ENCODE measurements around the gene ZAP70. TPM values are rescaled to one million over a fixed set of nuclear protein-coding genes. Genes with fewer than 3 reads are reported as not detected.

Gene ZAP70
- polyA plus RNA-seq, 1 donor (not counting 4 experiments of a cell fraction or from before 2014, with no cell fraction given) = 1.6 TPM

DNA sequence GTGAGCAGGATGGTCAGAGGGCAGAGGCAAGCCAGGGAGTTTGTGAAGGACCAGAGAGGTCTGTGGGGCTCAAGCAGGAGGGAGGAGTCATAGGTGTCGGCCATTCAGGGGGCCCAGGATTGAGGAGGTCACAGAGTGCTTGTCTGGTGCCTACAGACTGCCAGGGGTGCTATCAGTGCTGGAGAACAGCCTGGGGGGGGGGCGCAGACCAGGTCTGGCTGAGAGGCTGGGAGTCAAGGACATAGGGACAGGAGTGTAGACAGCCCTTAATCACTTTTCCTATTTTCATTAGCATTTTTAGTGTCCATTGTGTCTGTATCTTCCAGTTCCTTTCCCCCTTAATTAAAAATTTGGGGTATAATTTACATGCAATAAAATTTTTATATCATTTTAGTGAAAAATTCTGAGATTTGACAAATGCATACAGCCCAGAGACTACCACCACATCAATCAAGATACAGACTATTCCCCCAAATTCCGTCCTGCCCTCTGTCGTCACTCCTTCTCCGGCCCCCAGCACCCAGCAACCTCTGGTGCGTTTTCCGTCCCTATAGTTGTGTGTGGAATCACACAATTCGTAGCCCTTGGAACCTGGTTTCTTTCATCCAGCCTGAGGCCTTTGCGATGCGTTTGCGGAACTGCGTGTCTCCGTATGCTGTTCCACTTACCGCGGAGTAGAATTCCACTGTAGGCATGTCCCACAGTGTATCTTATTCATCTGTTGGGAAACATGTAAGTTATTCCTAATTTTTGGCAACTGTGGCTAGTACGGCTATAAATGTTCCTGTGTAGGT is 6.2 kb downstream of the ZAP70 start:
- Histone ChIP-seq H3K4me1 (ENCODE audit: control insufficient read depth, extremely low read depth, insufficient read depth, low read length) (peaks cover under 1% of the 10 kb centered on the region), H2AFZ (ENCODE audit: control insufficient read depth, low read length) (no peak overlapping the region), H3K27me3 (ENCODE audit: control insufficient read depth, extremely low read depth, insufficient read depth, low read length) (peaks cover 12% of the 10 kb centered on the region), H3K79me2 (ENCODE audit: control insufficient read depth, insufficient read depth, low read length) (no peaks in the 10 kb centered on the region), H3K27ac (ENCODE audit: control insufficient read depth, insufficient read depth, low read length) (no peak overlapping the region), H3K36me3 (ENCODE audit: control insufficient read depth in 2 of 2, extremely low read depth in 1 of 2, insufficient read depth in 2 of 2, low read length in 2 of 2) (no peaks in the 10 kb centered on the region), H3K4me3 (ENCODE audit: control insufficient read depth in 2 of 3, extremely low read depth in 1 of 3, insufficient read depth in 2 of 3, low read depth in 1 of 3, low read length in 3 of 3) (no peak overlapping the region), H3K9me3 (ENCODE audit: control insufficient read depth, low read depth, low read length) (no peaks in the 10 kb centered on the region), H3K9ac (ENCODE audit: control insufficient read depth, extremely low read depth, insufficient read depth, low read length) (no peak overlapping the region), H3K4me2 (ENCODE audit: control insufficient read depth, extremely low read depth, insufficient read depth, low read depth, low read length) (no peak overlapping the region), H3K9me1 (ENCODE audit: control insufficient read depth, extremely low read depth, insufficient read depth, low read length) (no peaks in the 10 kb centered on the region), H4K20me1 (ENCODE audit: control insufficient read depth, extremely low read depth, insufficient read depth, low read length) (no peaks in the 10 kb centered on the region)
- FAIRE-seq (no peak), DNase-seq (ENCODE audit: low read depth, low spot score) (no peak)
- dilution Hi-C loops (cut with MboI; ENCODE audit: extremely low pct_ligation_motif_present, low sequenced_read_pairs) = no loop called here
- no peak for TF ChIP-seq CTCF (optimal IDR thresholded peaks at IDR 0.05 in 1 of 3, IDR thresholded peaks at IDR 0.05 in 1 of 3, conservative IDR thresholded peaks at IDR 0.05 in 1 of 3; ENCODE audit: extremely low read depth in 1 of 3, insufficient read depth in 2 of 3, low read length in 3 of 3)
- TF ChIP-seq EZH2 (IDR thresholded peaks at IDR 0.05; ENCODE audit: low read length) = no peak

DNA sequence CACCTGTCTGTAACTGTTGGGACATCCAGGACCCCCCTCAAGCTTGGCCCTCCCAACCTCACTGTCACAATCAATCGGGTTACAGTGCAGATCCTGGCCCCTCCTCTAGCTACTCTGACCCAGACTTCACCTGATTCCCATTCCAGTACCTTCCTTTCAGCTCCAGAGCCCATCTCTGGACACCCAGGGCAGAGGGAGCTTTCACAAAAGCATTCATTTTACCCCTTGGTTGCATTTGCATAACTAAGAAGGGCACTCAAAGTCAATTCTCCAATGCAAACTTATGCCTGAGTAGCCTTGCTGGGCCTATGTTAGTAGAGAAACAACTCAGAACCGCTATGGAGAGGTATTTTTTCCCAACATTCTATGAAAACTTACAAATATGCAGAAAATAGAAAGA is 7.4 kb downstream of the ZAP70 start:
- H3K9me3 ChIP-seq (ENCODE audit: control insufficient read depth, low read depth, low read length) = no peaks in the 10 kb centered on the region
- H3K9me1 ChIP-seq (ENCODE audit: control insufficient read depth, extremely low read depth, insufficient read depth, low read length) = no peaks in the 10 kb centered on the region
- no peak for DNase-seq (ENCODE audit: low read depth, low spot score)
- no peak overlapping the region for H2AFZ ChIP-seq (ENCODE audit: control insufficient read depth, low read length)
- no peaks in the 10 kb centered on the region for H4K20me1 ChIP-seq (ENCODE audit: control insufficient read depth, extremely low read depth, insufficient read depth, low read length)
- dilution Hi-C loops (cut with MboI; ENCODE audit: extremely low pct_ligation_motif_present, low sequenced_read_pairs) = no loop called here
- TF ChIP-seq CTCF (optimal IDR thresholded peaks at IDR 0.05 in 1 of 3, IDR thresholded peaks at IDR 0.05 in 1 of 3, conservative IDR thresholded peaks at IDR 0.05 in 1 of 3; ENCODE audit: extremely low read depth in 1 of 3, insufficient read depth in 2 of 3, low read length in 3 of 3) = no peak
- no peak for TF ChIP-seq EZH2 (IDR thresholded peaks at IDR 0.05; ENCODE audit: low read length)
- H3K79me2 ChIP-seq (ENCODE audit: control insufficient read depth, insufficient read depth, low read length) = no peaks in the 10 kb centered on the region
- FAIRE-seq = no peak
- H3K27ac ChIP-seq (ENCODE audit: control insufficient read depth, insufficient read depth, low read length) = no peak overlapping the region
- no peaks in the 10 kb centered on the region for H3K36me3 ChIP-seq (ENCODE audit: control insufficient read depth in 2 of 2, extremely low read depth in 1 of 2, insufficient read depth in 2 of 2, low read length in 2 of 2)
- H3K9ac ChIP-seq (ENCODE audit: control insufficient read depth, extremely low read depth, insufficient read depth, low read length) = no peak overlapping the region
- H3K27me3 ChIP-seq (ENCODE audit: control insufficient read depth, extremely low read depth, insufficient read depth, low read length) = peaks cover 12% of the 10 kb centered on the region
- no peak overlapping the region for H3K4me2 ChIP-seq (ENCODE audit: control insufficient read depth, extremely low read depth, insufficient read depth, low read depth, low read length)
- no peaks in the 10 kb centered on the region for H3K4me1 ChIP-seq (ENCODE audit: control insufficient read depth, extremely low read depth, insufficient read depth, low read length)
- no peak overlapping the region for H3K4me3 ChIP-seq (ENCODE audit: control insufficient read depth in 2 of 3, extremely low read depth in 1 of 3, insufficient read depth in 2 of 3, low read depth in 1 of 3, low read length in 3 of 3)

Measured in keratinocyte (primary cell).